ENCODE results near the gene ALDH1A2.
"Not testable (repeated sequence)": the region's sequence is repeated elsewhere in the genome, so short reads cannot be mapped to it uniquely, and the experiment has no call there.

ALDH1A2 gene

DNA sequence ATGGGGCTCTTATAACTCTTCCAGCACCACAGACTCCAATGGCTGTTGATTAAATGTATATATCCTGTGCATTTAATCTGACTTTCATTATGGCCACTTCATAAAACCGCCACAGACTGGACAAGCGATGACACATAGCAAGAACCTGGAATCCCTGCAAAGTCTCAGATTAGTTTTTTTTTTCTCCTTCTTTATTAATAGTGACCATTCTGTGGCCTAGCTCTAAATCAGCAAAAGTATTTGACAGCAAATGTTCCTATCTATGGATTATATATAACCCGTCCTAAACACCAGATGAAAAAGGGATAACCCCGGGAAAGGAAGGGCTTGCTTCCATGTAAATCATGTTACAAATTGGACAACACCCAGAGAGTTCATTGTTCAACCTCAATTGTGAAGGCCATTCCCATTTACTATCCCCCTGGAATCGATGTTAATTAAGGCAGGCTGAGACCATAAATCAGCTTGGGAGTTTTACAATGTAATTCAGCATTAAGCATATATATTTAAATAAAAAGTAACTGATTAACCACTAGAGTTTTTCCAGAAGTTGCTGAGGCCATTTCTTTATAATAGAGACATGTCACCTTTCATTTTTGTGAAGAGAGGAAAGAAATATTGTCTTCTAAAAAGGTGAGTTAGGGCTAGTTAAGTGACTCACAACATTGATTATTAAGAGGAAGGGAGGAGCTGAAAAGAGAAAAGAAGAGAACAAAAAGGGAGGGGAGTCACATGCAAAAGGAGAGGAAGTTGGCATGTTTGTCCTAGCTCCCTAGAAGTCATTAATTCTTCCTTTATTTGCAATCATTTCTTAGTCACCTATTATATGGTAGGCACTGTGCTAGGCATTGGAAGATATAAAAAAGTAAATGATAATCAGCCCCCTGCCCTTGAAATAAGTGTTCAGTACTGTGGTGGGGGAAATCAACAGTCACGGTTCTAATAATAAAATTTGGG is 26.2 kb downstream of the ALDH1A2 start:
- no peak for DNase-seq

DNA sequence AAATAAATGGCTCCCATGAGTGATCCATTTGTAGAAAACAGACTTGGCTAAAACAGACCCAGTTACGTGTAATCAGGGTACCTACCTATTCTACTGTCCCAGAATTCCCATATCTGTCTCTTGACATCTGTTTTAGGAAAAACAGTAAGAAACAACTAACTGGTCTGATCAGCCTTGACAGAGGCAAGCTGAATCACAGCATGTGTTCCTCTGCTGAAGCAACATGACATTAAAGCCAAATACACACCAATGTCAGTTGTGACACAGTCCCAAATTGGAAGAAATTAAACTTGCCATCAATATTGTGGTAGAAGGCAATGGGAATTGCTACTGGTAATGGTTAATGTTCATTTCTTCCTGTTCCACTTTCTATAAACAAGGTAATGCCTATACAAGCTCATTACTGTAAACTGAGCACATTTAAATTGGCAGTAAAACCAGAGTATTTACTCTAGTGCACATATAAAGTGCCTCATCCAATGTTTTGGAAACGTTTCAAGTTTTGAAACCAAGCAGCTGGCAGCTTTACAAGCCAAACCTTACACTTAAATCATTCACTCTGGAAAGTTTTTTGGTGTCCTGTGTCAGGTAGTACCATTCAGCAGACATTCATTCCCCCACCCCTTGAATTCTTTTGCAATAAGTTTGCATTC is 27.0 kb downstream of the ALDH1A2 start:
- no peak for DNase-seq

DNA sequence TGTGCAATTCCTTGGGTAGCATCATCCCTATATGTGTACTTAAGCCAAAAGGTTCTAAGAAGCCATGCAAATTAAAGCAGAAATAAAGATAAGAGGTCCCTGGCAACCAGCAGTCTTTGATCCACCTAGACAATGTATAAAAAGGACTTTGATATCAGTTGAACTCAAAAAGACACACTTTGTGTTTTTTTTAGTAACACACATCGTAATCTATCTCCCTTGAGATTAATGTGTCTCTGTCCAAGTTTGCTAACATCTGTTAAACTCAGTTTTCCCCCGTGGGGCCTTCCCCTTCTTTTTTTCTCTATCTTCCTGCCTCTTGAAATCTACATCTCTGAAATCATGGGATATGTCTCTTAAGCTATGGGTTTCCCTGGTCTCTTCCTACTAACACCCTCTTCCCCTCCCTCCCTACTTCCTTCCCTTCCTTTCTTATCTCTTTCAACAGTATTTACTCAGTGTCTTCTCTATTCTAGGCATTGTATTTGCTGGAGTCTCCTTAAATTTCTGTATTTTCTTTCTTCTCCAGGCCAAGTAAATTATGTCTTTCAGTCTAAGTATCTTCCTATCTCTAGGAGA is 27.7 kb downstream of the ALDH1A2 start:
- no peak for DNase-seq

DNA sequence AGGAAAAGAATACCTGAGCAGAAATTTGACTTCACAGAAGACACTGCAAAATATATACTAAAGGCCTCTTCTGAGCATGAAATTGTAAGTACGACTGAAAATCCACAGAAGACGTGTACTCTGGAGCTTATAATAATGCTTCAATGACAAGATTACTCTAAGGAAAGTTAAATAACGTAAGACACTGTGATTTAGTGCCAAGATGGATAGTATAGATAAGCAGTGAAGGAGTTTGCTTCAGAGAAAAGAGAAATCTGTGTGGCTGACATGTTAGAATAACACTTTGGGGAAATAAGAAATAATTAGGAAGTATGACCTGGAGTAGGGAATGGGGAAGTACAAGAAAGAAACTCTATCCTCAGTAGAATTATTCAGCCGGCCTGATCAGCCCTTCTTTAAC is 28.9 kb downstream of the ALDH1A2 start:
- no peak for DNase-seq

DNA sequence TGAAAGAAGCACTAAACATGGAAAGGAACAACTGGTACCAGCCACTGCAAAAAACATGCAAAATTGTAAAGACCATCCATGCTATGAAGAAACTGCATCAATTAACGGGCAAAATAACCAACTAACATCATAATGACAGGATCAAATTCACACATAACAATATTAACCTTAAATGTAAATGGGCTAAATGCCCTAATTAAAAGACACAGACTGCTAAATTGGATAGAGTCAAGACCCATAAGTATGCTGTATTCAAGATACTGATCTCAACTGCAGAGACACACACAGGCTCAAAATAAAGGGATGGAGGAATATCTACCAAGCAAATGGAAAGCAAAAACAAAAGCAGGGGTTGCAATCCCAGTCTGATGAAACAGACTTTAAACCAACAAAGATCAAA is 37.1 kb downstream of the ALDH1A2 start:
- DNase-seq = not testable (repeated sequence)

DNA sequence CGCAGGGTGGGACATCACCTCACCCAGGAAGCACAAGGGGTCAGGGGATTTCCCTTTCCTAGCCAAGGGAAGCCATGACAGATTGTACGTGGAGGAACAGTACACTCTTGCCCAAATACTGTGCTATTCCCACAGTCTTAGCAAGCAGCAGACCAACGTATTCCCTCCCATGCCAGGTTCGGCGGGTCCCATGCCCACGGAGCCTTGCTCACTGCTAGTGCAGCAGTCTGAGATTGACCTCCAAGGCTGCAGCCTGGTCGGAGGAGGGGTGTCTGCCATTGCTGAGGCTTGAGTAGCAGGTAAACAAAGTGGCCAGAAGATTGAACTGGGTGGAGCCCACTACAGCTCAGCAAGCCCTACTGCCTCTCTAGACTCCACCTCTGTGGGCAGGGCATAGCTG is 39.0 kb downstream of the ALDH1A2 start:
- DNase-seq = no peak

DNA sequence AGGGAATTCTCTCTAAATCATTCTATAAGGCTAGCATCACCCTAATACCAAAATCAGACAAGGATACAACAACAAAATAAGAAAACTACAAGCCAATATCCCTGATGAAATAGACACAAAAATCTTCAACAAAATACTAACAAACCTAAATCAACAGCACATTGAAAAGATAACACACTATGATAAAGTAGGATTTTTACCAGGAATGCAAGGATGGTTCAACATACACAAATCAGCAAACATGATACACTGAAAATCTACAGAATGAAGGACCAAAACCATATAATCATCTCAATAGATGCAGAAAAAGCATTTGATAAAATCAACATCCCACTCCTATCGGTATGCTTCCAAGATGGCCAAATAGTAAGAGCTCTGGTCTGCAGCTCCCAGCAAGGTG is 39.5 kb downstream of the ALDH1A2 start:
- no peak for DNase-seq

DNA sequence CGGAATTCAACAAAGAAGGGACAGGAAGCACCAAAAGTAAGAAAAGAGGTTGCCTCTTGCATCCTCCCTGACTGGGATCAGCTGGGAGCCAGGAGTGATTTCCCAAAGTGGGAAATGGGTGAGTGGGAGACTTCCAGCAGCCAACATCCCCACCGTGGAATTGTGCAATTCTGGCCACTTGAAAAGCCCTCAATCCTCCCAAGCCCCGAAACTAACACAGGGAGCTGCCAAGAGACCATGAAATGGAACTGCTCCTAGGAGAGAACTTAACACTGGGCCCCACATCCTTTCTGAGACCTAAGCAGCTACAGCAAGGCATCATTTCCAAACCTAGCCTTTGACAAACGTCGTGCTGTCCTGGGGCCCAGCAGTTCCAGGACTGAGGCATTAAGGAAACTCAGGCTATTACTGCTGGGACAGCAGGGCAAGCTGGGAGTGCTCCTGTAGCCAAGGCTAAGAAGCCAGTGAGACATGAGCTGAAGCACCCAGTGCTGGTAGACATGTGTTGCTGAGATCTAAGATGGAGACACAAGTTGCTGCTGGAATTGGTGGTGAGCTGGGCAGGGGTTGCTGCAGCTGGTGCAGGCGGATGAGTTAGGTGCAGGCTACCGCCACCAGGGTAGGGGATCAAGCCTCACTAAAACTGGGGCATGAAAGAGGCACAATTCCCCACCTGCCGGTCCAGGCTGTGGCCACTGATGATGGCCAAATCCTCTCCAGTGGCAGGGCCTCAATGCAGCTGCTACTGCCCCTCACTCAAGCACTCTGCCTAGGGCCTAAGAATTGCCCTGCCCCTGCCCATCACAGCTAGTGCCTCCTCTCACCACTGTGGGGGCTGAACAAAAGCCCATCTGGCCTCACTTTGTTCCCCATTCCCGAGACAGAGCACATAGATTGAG is 43.9 kb downstream of the ALDH1A2 start:
- DNase-seq = no peak

DNA sequence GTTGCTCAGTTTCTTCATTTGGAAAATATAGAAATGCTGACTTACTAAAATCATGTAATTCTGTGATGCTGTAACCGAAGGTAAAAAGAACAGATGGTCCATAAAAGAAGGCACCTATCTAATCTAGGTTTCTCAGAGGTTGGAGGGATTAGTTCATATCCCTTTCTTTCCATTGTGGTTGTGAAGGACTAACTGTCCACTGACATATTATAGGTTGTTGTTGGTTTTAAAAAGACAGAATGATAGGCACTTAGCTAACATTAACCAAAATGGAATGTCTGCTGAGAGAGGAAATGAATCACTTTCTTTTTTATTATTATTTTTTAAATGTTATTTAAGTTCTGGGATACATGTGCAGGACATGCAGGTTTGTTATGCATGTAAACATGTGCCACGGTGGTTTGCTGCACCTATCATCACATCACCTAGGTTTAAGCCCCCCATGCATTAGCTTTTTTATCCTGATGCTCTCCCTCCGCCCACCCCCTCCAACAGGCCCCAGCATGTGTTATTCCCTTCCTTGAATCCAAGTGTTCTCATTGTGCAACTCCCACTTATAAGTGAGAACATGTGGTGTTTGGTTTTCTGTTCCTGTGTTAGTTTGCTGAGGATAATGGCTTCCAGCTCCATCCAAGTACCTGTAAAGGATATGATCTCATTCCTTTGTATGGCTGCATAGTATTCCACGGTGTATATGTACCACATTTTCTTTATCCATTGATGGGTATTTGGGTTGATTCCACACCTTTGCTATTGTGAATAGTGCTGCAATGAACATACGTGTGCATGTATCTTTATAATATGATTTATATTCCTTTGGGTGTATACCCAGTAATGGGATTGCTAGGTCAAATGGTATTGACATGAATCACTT is 45.8 kb downstream of the ALDH1A2 start:
- DNase-seq = no peak

DNA sequence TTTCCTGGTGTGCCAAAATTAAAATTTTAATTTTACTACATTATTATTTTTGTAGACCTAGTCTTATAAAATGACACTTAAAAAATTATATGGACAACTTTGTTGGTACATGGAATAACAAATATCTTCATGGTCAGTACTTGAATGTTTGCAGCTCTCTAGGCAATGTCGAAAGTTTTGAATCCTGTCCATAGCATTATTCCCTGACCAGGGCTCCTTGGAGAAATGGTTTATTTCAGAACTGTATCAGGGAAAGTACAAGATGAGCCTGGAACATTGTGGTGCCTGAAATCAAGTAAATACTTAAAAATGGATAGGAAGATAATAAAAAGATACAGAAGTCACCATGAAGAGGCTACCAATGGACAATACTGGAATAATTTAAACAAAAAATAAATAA is 47.6 kb downstream of the ALDH1A2 start:
- DNase-seq = no peak

DNA sequence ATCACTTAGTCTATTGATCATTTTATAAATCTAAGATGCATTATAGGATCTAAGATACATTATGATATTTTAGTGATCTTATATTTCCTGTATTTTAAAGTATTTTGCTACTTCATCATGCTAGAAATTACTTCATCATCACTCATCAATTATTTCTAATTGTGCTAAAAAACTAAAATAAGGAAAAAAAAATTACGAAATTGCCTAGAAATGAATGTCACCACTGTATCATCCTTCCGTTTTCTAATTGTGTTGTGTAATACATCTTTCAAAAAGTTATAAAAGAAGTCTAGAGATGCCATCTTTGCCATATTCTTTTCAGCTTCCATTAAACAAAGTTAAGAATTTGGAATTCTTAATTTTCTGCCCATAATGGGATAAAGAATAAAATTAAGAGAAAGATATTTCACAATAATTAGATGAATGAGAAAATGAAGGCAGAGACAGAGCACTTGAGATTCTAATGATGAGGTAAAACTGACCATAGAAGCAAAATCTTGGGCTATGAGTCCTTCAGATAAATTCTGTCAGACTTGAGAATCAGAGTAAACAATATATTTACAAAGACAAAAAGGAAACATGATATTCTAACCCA is 48.8 kb downstream of the ALDH1A2 start:
- DNase-seq = no peak

DNA sequence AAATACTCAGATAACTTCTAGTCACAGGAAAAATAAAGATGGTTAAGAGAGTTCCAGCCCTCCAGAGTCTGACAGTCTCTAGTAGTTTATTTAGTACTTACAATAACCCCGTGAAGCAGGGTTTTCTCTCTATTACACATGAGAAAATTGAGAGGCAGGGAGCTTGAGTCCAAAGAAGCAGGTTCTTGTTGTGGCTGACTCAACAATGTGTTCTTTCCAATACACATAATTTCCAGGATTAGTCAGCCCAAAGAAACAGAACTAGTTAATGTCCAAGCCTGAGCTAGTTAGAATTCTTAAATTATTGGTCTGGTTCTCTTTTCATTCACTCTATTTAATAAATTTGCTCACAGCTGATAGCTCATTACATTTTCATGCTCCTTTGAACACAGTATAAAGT is 49.9 kb downstream of the ALDH1A2 start:
- no peak for DNase-seq

DNA sequence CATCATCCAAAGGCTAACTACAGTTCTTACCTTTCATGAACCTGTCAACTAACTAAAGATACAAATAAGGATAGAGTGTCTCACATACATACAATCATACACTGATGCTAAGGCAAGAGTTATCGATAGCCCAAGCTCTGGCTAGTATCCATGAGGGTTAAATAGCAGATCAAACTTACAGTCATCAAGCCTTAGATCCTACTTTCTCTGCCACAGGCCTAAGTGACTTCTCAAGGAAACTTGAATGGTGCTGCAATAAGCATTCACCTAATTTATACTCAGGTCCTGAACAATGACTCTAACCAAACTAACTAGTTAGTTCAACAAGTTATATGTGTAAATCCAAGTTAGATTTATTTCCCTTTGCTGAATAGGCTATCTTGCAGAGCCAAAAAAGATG is 51.0 kb downstream of the ALDH1A2 start:
- DNase-seq = no peak

DNA sequence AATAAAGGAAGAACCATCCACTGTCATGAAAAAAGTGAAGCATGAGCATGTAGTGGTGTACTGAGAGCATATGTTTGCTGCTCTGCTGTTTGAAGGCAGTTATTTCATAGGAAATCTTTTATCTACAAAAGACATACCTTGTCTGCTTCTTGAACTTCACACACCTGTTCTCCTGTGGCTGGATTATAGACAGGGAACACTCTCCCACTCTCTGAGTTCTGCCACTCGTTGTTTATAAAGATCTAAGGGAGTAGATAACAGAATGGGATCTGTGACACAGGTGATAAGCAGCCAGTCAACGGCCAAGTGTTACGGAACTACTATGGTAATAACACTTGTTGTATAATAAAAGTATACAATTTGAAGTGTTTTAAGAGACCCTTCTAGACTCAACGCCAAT is 51.5 kb downstream of the ALDH1A2 start:
- DNase-seq = no peak

DNA sequence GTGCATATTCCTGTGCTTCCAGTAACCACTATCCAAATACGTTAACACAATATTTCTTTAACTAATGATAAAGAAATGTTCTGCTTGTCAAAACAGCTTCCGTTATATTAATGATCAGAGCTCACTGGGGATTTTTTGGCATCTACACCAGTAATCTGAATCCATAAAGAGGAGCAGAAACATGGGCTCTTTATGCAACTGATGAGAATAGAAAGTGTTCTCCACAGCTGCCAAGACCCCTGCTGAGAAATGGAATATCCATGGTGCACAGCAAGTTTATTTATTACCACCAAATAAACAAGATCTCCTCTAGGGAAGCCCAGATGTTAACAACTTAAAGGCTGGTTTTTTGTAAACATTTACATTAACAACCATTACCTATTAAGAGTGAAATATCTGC is 54.5 kb downstream of the ALDH1A2 start:
- no peak for DNase-seq

DNA sequence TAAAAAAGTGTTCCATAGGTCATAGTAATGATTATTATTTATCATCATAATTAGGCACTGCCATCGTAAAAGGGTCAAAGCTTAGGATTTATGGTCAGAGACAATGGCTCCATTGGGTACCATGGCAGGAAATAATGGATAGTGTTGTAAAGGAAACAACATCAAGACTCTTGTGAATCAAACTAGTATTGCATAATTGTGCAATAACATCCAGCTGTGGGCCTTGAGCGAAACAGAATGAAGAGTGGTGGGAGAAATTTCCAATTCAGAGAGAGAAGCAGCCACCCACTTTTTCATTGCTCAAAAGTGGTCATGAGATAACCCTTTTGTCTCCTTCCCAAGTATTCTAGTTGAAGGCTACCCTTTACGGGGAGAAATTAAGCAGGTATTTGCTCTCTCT is 61.7 kb downstream of the ALDH1A2 start:
- DNase-seq = no peak

DNA sequence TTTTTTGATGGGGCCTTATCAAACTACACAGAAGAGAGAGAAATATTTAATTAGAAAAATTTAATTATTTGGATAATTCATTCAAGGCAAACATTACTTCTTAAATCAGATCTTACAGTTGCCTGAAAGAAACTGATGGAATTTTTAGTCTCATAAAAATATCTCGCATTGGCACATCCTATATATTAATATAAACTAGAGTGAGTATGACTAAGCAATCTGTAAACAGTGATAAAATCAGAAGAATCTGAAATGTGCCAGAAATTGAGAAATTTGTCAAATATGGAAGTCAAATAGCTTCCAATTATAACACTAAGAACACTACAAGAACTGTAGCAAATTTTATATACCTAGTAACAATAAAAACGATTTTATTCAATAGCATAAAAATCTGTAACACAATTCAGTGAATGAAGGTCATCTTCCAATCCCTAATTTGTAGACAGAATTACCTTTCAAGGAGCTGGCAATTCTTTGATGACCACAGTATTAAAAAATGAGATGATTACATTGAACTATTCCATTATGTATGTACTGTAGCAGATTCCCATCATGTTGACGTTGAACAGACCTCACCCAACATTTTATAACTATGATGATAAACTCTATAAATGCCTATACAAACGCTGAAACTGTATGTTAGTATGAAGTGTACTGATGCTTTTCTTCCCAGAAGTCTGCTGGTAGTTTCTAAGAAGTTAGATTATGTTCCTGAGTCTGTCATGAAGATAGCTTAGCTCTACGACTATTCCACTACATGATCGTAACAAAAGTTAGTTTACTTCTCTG is 63.0 kb downstream of the ALDH1A2 start:
- DNase-seq = no peak

DNA sequence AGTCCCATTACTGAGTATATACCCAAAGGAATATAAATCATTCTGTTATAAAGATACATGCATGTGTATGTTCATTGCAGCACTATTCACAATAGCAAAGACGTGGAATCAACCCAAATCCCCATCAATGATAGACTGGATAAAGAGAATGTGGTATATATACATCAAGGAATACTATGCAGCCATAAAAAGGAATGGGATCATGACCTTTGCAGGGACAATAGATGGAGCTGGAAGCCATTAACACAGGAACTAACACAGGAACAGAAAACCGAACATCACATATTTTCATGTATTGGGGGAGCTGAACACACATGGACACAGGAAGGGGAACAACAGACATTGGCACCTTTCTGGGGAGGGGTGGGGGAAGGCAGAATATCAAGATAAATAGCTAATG is 65.8 kb downstream of the ALDH1A2 start:
- DNase-seq = not testable (repeated sequence)

DNA sequence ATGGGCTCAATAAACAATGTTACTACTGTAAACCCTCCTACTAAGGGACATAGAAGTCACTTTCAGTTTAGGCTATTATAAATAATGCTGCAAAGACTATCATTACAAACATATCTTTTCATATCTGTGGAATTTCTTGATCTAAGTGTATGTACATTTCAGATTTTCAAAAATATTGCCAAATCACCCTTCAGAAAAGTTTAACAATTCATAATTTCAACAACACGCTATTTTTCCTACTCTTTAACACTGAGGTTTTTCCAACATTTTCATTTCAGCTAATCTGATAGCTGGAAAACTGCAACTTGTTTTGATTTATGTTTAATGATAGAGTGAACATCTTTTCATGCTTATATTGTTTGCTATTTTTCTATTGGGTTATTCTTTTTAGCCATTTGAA is 69.0 kb downstream of the ALDH1A2 start:
- DNase-seq = no peak

DNA sequence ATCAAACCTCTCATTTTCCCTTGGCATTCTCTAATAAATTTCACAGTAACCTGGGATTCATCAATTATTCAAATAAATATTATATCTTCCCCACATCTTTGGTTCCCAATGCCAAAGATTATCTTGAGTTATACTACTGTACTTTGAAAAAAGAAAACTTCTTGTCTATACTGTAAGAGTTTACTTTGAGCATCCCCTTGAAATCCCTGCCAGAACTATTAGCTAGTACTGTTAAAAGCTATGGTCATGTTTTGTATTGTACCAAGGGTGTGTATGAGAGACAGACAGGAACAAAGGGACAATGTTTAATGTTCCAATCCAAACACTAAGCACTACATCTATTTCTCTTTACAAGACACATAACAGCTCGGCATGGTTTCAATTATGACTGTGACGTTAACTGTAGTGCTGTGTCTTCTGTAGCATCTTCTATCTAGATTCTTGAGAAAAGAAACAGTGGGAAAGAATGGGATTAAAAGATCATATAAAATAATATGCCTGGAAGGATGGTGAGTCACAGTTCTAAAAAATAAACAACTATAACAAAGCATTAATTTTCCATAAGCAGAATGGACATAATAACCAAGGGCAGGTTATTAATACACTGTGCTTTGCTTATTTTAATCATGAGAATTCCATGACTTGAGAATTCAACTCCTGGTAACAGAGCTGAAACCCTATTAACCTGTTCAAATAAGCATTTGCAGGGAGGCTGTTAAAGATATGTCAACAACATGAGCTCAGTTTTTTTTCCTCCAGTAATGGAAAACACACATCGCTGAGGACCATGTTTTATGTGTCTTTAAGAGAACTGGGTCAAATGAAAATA is 71.1 kb downstream of the ALDH1A2 start:
- no peak for DNase-seq
